Liver (tissue), 9 donors: ENCODE results near the gene MMEL1. TPM values are rescaled to one million over a fixed set of nuclear protein-coding genes. Genes with fewer than 3 reads are reported as not detected.

Experiments used
- DNase-seq: peaks from one replicate; pipeline ENCODE4 v3.0.0-alpha.2; 2017; ENCODE audit warnings: low spot score
- H3K27ac ChIP-seq, 2 donors: one replicate each; pipeline ENCODE4 v1.7.0; 2013; ENCODE audit warnings: inconsistent platforms in 2 of 2, low read length in 2 of 2, control low read depth in 1 of 2, low read depth in 1 of 2, mild to moderate bottlenecking in 1 of 2
- H3K27me3 ChIP-seq, 4 donors: one replicate each; pipeline versions ENCODE4 v1.6.1 to v1.7.0; 2013; ENCODE audit warnings: low read length in 3 of 4, inconsistent platforms in 1 of 4, mild to moderate bottlenecking in 1 of 4, moderate library complexity in 1 of 4; ENCODE audit not compliant: control insufficient read depth in 4 of 4, insufficient read depth in 4 of 4
- H3K36me3 ChIP-seq, 4 donors: one replicate each; pipeline versions ENCODE4 v1.6.1 to v1.7.0; 2013; ENCODE audit warnings: low read length in 3 of 4, mild to moderate bottlenecking in 3 of 4, low read depth in 1 of 4, moderate library complexity in 1 of 4; ENCODE audit not compliant: control insufficient read depth in 4 of 4, insufficient read depth in 3 of 4
- H3K4me1 ChIP-seq, 4 donors: one replicate each; pipeline versions ENCODE4 v1.6.1 to v1.7.0; 2013; ENCODE audit warnings: low read length in 3 of 4, mild to moderate bottlenecking in 3 of 4, moderate library complexity in 1 of 4; ENCODE audit not compliant: control insufficient read depth in 4 of 4, insufficient read depth in 4 of 4
- H3K4me3 ChIP-seq, 3 donors: one replicate each; pipeline versions ENCODE4 v1.6.1 to v1.7.0; 2013; ENCODE audit warnings: low read length in 3 of 3, control low read depth in 1 of 3, low read depth in 1 of 3, mild to moderate bottlenecking in 1 of 3
- H3K9ac ChIP-seq, 2 donors: one replicate each; pipeline ENCODE4 v1.7.0; 2013; ENCODE audit warnings: low read length in 2 of 2, mild to moderate bottlenecking in 2 of 2, moderate library complexity in 2 of 2, control low read depth in 1 of 2, low read depth in 1 of 2
- H3K9me3 ChIP-seq, 4 donors: one replicate each; pipeline versions ENCODE4 v1.6.1 to v1.7.0; 2013; ENCODE audit warnings: low read length in 3 of 4; ENCODE audit not compliant: control insufficient read depth in 4 of 4
- EGR1 ChIP-seq, 2 donors: IDR thresholded peaks; 2 replicates each; pipeline ENCODE4 v1.6.1; 2016 to 2018; ENCODE audit warnings: antibody characterized with exemption in 2 of 2, low read depth in 2 of 2
- FOXA2 ChIP-seq: IDR thresholded peaks from 2 replicates; pipeline ENCODE4 v1.6.1; 2016; ENCODE audit warnings: antibody characterized with exemption
- GABPA ChIP-seq, 2 donors: IDR thresholded peaks in 1 of 2; conservative IDR thresholded peaks in 1 of 2; 2 replicates each; pipeline ENCODE4 v1.6.1; 2016; ENCODE audit warnings: antibody characterized with exemption in 2 of 2, mild to moderate bottlenecking in 1 of 2, moderate library complexity in 1 of 2
- HNF4A ChIP-seq, 2 donors: conservative IDR thresholded peaks; 2 replicates each; pipeline ENCODE4 v1.6.1; 2016; ENCODE audit warnings: antibody characterized with exemption in 2 of 2, mild to moderate bottlenecking in 2 of 2
- HNF4G ChIP-seq: IDR thresholded peaks from 2 replicates; pipeline ENCODE4 v1.6.1; 2016; ENCODE audit warnings: antibody characterized with exemption
- JUND ChIP-seq, 2 donors: IDR thresholded peaks; 2 replicates each; pipeline ENCODE4 v1.6.1; 2016; ENCODE audit warnings: antibody characterized with exemption in 2 of 2
- NR2F2 ChIP-seq: IDR thresholded peaks from 2 replicates; pipeline ENCODE4 v1.6.1; 2016; ENCODE audit warnings: antibody characterized with exemption
- RAD21 ChIP-seq, 2 donors: IDR thresholded peaks; 2 replicates each; pipeline ENCODE4 v1.6.1; 2016; ENCODE audit warnings: antibody characterized with exemption in 2 of 2, mild to moderate bottlenecking in 2 of 2
- RXRA ChIP-seq, 2 donors: IDR thresholded peaks; 2 replicates each; pipeline ENCODE4 v1.6.1; 2017 to 2018; ENCODE audit warnings: antibody characterized with exemption in 2 of 2, mild to moderate bottlenecking in 1 of 2
- SP1 ChIP-seq: IDR thresholded peaks from 2 replicates; pipeline ENCODE4 v1.6.1; 2018; ENCODE audit warnings: antibody characterized with exemption, mild to moderate bottlenecking
- TAF1 ChIP-seq: conservative IDR thresholded peaks from 2 replicates; pipeline ENCODE4 v1.6.1; 2016; ENCODE audit warnings: antibody characterized with exemption, mild to moderate bottlenecking
- YY1 ChIP-seq: IDR thresholded peaks from 2 replicates; pipeline ENCODE4 v1.6.1; 2016; ENCODE audit warnings: antibody characterized with exemption, mild to moderate bottlenecking
- WGBS: extraction: QIAGEN DNeasy Blood & Tissue Kit; methylation state at CpG from one replicate; pipeline ENCODE4 v1.1.7; 2013; 5-methylcytosine and 5-hydroxymethylcytosine counted together
- polyA plus RNA-seq, 2 donors: library from polyadenylated mRNA; stranded (reverse) in 1 of 2; unstranded in 1 of 2; fragments of 200-250 nt in 1 of 2; fragments of >200 nt in 1 of 2; fragmentation: Nextera tagmentation in 1 of 2; extraction: Ambion mirVana in 1 of 2; gene quantifications; one replicate each; pipeline versions ENCODE4 v1.2.1 to v1.2.3, GENCODE V29; 2013 to 2015
- total RNA-seq, 2 donors: library from RNA; depleted of rRNA; stranded (reverse); fragments of >200 nt; gene quantifications; one replicate each; pipeline ENCODE4 v1.2.3, GENCODE V29; 2014
- TF ChIP-seq, protein P1 (sequence below): IDR thresholded peaks from 2 replicates; pipeline ENCODE4 v1.6.1; 2016; ENCODE audit warnings: antibody characterized with exemption
- TF ChIP-seq, protein P2 (sequence below): IDR thresholded peaks from 2 replicates; pipeline ENCODE4 v1.6.1; 2016; ENCODE audit warnings: antibody characterized with exemption, mild to moderate bottlenecking
- TF ChIP-seq, protein P3 (sequence below): fragments of 150-350 bp; IDR thresholded peaks from 2 replicates; pipeline ENCODE4 v1.5.1; 2017; ENCODE audit warnings: improper control_type of control experiment, low read depth, low read length; ENCODE audit not compliant: missing input control
- TF ChIP-seq, protein P4 (sequence below): IDR thresholded peaks from 2 replicates; pipeline ENCODE4 v1.6.1; 2016; ENCODE audit warnings: antibody characterized with exemption
- TF ChIP-seq, protein P5 (sequence below): IDR thresholded peaks from 2 replicates; pipeline ENCODE4 v1.6.1; 2016; ENCODE audit warnings: antibody characterized with exemption
- donor health status: healthy.
- donor health status: healthy.
- donor health status: healthy.
- donor health status: healthy.
- donor health status: healthy.

Gene MMEL1
- total and polyA plus RNA-seq, 4 donors = under 0.01 to 0.42 TPM; not detected in 2

DNA sequence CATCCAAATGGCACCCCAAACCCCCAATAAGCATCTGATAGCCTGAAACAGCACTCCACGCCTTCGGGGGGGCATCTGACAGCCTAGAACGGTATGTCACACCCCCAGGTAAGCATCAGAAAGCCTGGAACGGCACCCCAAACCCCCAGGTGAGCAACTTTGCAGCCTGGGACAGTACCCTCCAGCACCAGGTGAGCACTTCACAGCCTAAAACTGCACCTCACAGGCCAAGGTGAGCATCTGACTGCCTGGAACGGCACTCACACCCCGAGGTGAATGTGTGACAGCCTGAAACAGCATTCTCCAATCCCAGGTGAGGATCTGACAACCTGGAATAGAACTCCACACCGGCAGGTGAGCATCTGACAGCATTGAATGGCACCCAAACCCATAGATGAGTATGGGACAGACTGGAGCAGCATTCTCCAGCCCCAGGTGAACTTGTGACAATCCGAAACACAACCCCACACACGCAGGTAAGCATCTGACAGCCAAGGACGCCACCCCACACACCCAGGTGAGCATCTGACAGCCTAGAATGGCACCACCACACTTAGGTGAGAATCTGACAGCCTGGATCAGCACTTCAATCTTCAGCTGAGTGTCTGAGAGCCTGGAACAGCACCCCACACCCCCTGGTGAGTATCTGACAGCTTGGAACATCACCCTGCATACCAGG, 18.3 kb upstream of the MMEL1 start:
- no peaks in the 10 kb centered on the region for H3K4me1 ChIP-seq
- H3K27ac ChIP-seq = no peak overlapping the region
- no peak overlapping the region for H3K9ac ChIP-seq
- TF ChIP-seq NR2F2 (no peak), TAF1 (no peak), RAD21 (IDR thresholded peaks at IDR 0.05) (no peak), YY1 (no peak), RXRA (IDR thresholded peaks at IDR 0.05) (no peak), HNF4A (conservative IDR thresholded peaks at IDR 0.05) (no peak), FOXA2 (no peak), GABPA (IDR thresholded peaks at IDR 0.05 in 1 of 2, conservative IDR thresholded peaks at IDR 0.05 in 1 of 2) (no peak)
- TF ChIP-seq, protein P1, sequence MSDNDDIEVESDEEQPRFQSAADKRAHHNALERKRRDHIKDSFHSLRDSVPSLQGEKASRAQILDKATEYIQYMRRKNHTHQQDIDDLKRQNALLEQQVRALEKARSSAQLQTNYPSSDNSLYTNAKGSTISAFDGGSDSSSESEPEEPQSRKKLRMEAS = no peak
- TF ChIP-seq, protein P2, sequence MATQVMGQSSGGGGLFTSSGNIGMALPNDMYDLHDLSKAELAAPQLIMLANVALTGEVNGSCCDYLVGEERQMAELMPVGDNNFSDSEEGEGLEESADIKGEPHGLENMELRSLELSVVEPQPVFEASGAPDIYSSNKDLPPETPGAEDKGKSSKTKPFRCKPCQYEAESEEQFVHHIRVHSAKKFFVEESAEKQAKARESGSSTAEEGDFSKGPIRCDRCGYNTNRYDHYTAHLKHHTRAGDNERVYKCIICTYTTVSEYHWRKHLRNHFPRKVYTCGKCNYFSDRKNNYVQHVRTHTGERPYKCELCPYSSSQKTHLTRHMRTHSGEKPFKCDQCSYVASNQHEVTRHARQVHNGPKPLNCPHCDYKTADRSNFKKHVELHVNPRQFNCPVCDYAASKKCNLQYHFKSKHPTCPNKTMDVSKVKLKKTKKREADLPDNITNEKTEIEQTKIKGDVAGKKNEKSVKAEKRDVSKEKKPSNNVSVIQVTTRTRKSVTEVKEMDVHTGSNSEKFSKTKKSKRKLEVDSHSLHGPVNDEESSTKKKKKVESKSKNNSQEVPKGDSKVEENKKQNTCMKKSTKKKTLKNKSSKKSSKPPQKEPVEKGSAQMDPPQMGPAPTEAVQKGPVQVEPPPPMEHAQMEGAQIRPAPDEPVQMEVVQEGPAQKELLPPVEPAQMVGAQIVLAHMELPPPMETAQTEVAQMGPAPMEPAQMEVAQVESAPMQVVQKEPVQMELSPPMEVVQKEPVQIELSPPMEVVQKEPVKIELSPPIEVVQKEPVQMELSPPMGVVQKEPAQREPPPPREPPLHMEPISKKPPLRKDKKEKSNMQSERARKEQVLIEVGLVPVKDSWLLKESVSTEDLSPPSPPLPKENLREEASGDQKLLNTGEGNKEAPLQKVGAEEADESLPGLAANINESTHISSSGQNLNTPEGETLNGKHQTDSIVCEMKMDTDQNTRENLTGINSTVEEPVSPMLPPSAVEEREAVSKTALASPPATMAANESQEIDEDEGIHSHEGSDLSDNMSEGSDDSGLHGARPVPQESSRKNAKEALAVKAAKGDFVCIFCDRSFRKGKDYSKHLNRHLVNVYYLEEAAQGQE = no peak
- TF ChIP-seq, protein P3, sequence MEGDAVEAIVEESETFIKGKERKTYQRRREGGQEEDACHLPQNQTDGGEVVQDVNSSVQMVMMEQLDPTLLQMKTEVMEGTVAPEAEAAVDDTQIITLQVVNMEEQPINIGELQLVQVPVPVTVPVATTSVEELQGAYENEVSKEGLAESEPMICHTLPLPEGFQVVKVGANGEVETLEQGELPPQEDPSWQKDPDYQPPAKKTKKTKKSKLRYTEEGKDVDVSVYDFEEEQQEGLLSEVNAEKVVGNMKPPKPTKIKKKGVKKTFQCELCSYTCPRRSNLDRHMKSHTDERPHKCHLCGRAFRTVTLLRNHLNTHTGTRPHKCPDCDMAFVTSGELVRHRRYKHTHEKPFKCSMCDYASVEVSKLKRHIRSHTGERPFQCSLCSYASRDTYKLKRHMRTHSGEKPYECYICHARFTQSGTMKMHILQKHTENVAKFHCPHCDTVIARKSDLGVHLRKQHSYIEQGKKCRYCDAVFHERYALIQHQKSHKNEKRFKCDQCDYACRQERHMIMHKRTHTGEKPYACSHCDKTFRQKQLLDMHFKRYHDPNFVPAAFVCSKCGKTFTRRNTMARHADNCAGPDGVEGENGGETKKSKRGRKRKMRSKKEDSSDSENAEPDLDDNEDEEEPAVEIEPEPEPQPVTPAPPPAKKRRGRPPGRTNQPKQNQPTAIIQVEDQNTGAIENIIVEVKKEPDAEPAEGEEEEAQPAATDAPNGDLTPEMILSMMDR = no peak
- TF ChIP-seq, protein P4, sequence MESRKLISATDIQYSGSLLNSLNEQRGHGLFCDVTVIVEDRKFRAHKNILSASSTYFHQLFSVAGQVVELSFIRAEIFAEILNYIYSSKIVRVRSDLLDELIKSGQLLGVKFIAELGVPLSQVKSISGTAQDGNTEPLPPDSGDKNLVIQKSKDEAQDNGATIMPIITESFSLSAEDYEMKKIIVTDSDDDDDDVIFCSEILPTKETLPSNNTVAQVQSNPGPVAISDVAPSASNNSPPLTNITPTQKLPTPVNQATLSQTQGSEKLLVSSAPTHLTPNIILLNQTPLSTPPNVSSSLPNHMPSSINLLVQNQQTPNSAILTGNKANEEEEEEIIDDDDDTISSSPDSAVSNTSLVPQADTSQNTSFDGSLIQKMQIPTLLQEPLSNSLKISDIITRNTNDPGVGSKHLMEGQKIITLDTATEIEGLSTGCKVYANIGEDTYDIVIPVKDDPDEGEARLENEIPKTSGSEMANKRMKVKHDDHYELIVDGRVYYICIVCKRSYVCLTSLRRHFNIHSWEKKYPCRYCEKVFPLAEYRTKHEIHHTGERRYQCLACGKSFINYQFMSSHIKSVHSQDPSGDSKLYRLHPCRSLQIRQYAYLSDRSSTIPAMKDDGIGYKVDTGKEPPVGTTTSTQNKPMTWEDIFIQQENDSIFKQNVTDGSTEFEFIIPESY = no peak
- 39% methylated on average over 10 of the region's 10 CpGs for WGBS
- no peaks in the 10 kb centered on the region for H3K36me3 ChIP-seq
- DNase-seq = no peak
- H3K4me3 ChIP-seq = no peak overlapping the region
- H3K9me3 ChIP-seq = peaks cover 4 to 8% (median 5%) of the 10 kb centered on the region in 4 donors
- peaks cover 1 to 9% (median 4%) of the 10 kb centered on the region in 4 donors for H3K27me3 ChIP-seq

DNA sequence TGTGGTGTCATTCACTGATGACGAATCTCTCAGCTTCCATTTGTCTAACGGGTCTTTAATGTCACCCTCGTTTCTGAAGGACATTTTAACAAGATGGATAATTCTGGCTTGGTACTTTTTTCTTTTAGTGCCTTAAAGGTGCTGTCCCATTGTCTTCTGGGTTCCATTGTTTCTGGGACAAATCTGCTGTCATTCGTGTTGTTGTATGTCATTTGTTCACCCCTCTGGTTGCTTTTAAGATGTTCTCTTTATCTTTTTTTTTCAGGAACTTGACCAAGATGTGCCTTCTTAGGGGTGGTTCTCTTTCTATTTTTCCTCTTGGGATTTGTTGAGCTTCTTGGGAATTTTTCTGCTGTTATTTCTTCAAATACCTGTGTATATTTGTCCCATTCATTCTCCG, 14.0 kb upstream of the MMEL1 start:
- no peak overlapping the region for H3K9ac ChIP-seq
- no peaks in the 10 kb centered on the region for H3K27me3 ChIP-seq
- peaks cover 3 to 8% (median 5%) of the 10 kb centered on the region in 4 donors for H3K9me3 ChIP-seq
- H3K27ac ChIP-seq = no peak overlapping the region
- peaks cover 5 to 16% (median 11%) of the 10 kb centered on the region in 4 donors for H3K4me1 ChIP-seq
- WGBS = 67% methylated on average over 5 of the region's 5 CpGs
- H3K36me3 ChIP-seq = no peaks in the 10 kb centered on the region
- no peak for DNase-seq
- no peak overlapping the region for H3K4me3 ChIP-seq
- TF ChIP-seq, protein P4 = no peak
- TF ChIP-seq RAD21 (IDR thresholded peaks at IDR 0.05) = no peak
- no peak for TF ChIP-seq NR2F2
- TF ChIP-seq, protein P2 = no peak
- TF ChIP-seq FOXA2 = no peak
- TF ChIP-seq SP1 = no peak
- TF ChIP-seq, protein P5, sequence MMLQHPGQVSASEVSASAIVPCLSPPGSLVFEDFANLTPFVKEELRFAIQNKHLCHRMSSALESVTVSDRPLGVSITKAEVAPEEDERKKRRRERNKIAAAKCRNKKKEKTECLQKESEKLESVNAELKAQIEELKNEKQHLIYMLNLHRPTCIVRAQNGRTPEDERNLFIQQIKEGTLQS = no peak
- TF ChIP-seq JUND (IDR thresholded peaks at IDR 0.05) = no peak
- TF ChIP-seq RXRA (IDR thresholded peaks at IDR 0.05) = no peak
- TF ChIP-seq YY1 = no peak
- TF ChIP-seq HNF4G = no peak
- TF ChIP-seq HNF4A (conservative IDR thresholded peaks at IDR 0.05) = no peak
- TF ChIP-seq GABPA (IDR thresholded peaks at IDR 0.05 in 1 of 2, conservative IDR thresholded peaks at IDR 0.05 in 1 of 2) = no peak
- TF ChIP-seq EGR1 (IDR thresholded peaks at IDR 0.05; ENCODE audit: low read depth in 2 of 2) = no peak
